Loucy (cell line): ENCODE measurements around the gene RPLP1.

ENCODE experiments used
- H2AFZ ChIP-seq: fragments of 200-600 bp; sonication (generic); 2 replicates; pipeline ENCODE4 v1.6.0; 2016; ENCODE audit warnings: antibody characterized with exemption, mild to moderate bottlenecking, low read length, moderate library complexity
- H3F3A ChIP-seq: fragments of 200-600 bp; 2 replicates; pipeline ENCODE4 v1.6.0; 2016; ENCODE audit warnings: antibody characterized with exemption, low read depth, mild to moderate bottlenecking
- H3K27me3 ChIP-seq: fragments of 200-600 bp; sonication (generic); 2 replicates; pipeline ENCODE4 v1.6.1; 2014; ENCODE audit warnings: low read length, mild to moderate bottlenecking; ENCODE audit not compliant: insufficient read depth, poor library complexity, severe bottlenecking
- H3K36me3 ChIP-seq: fragments of 200-600 bp; sonication (generic); 2 replicates; pipeline ENCODE4 v1.6.1; 2016; ENCODE audit warnings: low read length; ENCODE audit not compliant: insufficient read depth
- H3K4me1 ChIP-seq: fragments of 200-600 bp; sonication (generic); 2 replicates; pipeline ENCODE4 v1.5.1; 2014; ENCODE audit warnings: low read length, mild to moderate bottlenecking; ENCODE audit not compliant: insufficient read depth, poor library complexity, severe bottlenecking
- H3K4me2 ChIP-seq: fragments of 200-600 bp; sonication (generic); 2 replicates; pipeline ENCODE4 v1.6.0; 2014; ENCODE audit warnings: antibody characterized with exemption, low read length, low read depth, mild to moderate bottlenecking; ENCODE audit not compliant: poor library complexity, severe bottlenecking
- H3K4me3 ChIP-seq: fragments of 200-600 bp; sonication (generic); 2 replicates; pipeline ENCODE4 v1.5.1; 2014; ENCODE audit warnings: low read length, mild to moderate bottlenecking, mixed read lengths; ENCODE audit not compliant: poor library complexity, severe bottlenecking
- H3K79me2 ChIP-seq: fragments of 200-600 bp; sonication (generic); 2 replicates; pipeline ENCODE4 v1.6.1; 2014; ENCODE audit warnings: low read length; ENCODE audit not compliant: insufficient read depth
- H3K9ac ChIP-seq: fragments of 200-600 bp; sonication (generic); 2 replicates; pipeline ENCODE4 v1.6.0; 2014; ENCODE audit warnings: mild to moderate bottlenecking, low read depth, low read length, moderate library complexity; ENCODE audit not compliant: poor library complexity, severe bottlenecking
- H3K9me2 ChIP-seq: fragments of 200-600 bp; sonication (generic); replicated peaks from 2 replicates; pipeline ENCODE4 v1.6.1; 2016; ENCODE audit warnings: low read depth, low read length, mixed read lengths
- H3K9me3 ChIP-seq: fragments of 200-600 bp; sonication (generic); 2 replicates; pipeline ENCODE4 v1.6.1; 2014; ENCODE audit warnings: mild to moderate bottlenecking, antibody characterized with exemption, low read length, low read depth; ENCODE audit not compliant: insufficient read depth
- H4K20me1 ChIP-seq: fragments of 200-600 bp; sonication (generic); 2 replicates; pipeline ENCODE4 v1.6.0; 2014; ENCODE audit warnings: antibody characterized with exemption, low read length, mild to moderate bottlenecking; ENCODE audit not compliant: insufficient read depth, poor library complexity, severe bottlenecking
- CTCF ChIP-seq: fragments of 200-600 bp; sonication (generic); conservative IDR thresholded peaks from 2 replicates; pipeline ENCODE4 v1.5.1; 2014; ENCODE audit warnings: mild to moderate bottlenecking, antibody characterized with exemption, low read length
- EZH2phosphoT487 ChIP-seq: fragments of 200-600 bp; IDR thresholded peaks from 2 replicates; pipeline ENCODE4 v1.6.1; 2018; ENCODE audit warnings: antibody characterized with exemption, mild to moderate bottlenecking, moderate library complexity, borderline replicate concordance

The RPLP1 gene

GRCh38 chr15:69434679-69435078 lies 17.9 kb upstream of the RPLP1 start:
- Histone ChIP-seq H2AFZ (no peak overlapping the region), H3K9me2 (no peaks in the 10 kb centered on the region), H3K79me2 (peaks cover 12% of the 10 kb centered on the region), H4K20me1 (peaks cover 4% of the 10 kb centered on the region), H3K36me3 (peaks cover 92% of the 10 kb centered on the region), H3F3A (no peaks in the 10 kb centered on the region), H3K27me3 (no peaks in the 10 kb centered on the region), H3K9ac (no peak overlapping the region), H3K4me3 (no peak overlapping the region), H3K4me1 (no peaks in the 10 kb centered on the region), H3K4me2 (no peak overlapping the region), H3K9me3 (no peaks in the 10 kb centered on the region)
- TF ChIP-seq EZH2phosphoT487 (no peak), CTCF (no peak)

DNA sequence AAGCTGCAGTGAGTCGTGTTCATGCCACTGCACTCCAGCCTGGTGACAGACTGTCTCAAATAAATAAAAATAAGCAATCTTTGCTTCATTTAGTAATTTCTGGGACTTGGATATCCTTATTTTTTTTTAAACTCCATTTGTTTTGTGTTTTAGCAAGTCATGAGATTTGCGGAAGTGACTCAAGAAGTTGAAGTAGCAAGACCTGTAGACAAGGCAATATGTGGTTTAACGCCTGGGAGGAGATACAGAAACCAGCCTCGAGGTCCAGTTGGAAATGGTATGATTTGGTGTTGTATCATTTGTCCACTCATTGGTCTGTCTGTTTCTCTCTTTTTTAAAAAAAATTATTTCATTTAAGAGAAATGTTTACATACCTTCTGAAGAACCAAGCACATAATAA lies 16.6 kb upstream of the RPLP1 start:
- Histone ChIP-seq H3F3A (no peaks in the 10 kb centered on the region), H3K4me1 (no peaks in the 10 kb centered on the region), H3K9me2 (no peaks in the 10 kb centered on the region), H3K9ac (no peak overlapping the region), H4K20me1 (peaks cover 4% of the 10 kb centered on the region), H3K27me3 (no peaks in the 10 kb centered on the region), H3K9me3 (no peaks in the 10 kb centered on the region), H3K79me2 (peaks cover 12% of the 10 kb centered on the region), H2AFZ (no peak overlapping the region), H3K4me3 (no peak overlapping the region), H3K4me2 (no peak overlapping the region), H3K36me3 (peaks cover 91% of the 10 kb centered on the region)
- TF ChIP-seq CTCF, result no peak
- no peak for TF ChIP-seq EZH2phosphoT487

GRCh38 chr15:69436951-69437350 lies 15.7 kb upstream of the RPLP1 start:
- no peak for TF ChIP-seq CTCF
- no peak for TF ChIP-seq EZH2phosphoT487
- Histone ChIP-seq H3F3A (no peaks in the 10 kb centered on the region), H3K9me2 (no peaks in the 10 kb centered on the region), H3K4me3 (no peak overlapping the region), H3K4me2 (no peak overlapping the region), H3K79me2 (peaks cover 6% of the 10 kb centered on the region; the same call in 1 of the 2 replicates), H4K20me1 (peaks cover 4% of the 10 kb centered on the region), H3K4me1 (no peaks in the 10 kb centered on the region), H3K27me3 (no peaks in the 10 kb centered on the region), H3K9me3 (no peaks in the 10 kb centered on the region), H2AFZ (no peak overlapping the region), H3K36me3 (peaks cover 94% of the 10 kb centered on the region), H3K9ac (no peak overlapping the region)
